Activated CD8-positive, alpha-beta memory T cell treated with anti-CD3 and anti-CD28 coated beads, Interleukin-2, amount 10 ng/mL, durations not matched to agents 7 days and 5 days (primary cell): ENCODE results near the gene TNS1. TPM values are rescaled to one million over a fixed set of nuclear protein-coding genes. Genes with fewer than 3 reads are reported as not detected.

Source experiments
- ATAC-seq: fragments of 150-1000 bp; cut with Tn5 transposase; one replicate; pipeline ENCODE4 v1.10.0; 2021; ENCODE audit warnings: moderate library complexity
- CTCF ChIA-PET: fragments of 350-600 bp; sonication (Branson Sonifier 250); formaldehyde crosslinking; loops from one replicate; lab custom pipeline; 2021; ENCODE audit warnings: antibody characterized with exemption; lab: Charles Lee
- DNase-seq: peaks from one replicate; pipeline ENCODE4 v3.0.0-alpha.2; 2020
- H3K27ac Mint-ChIP-seq: one replicate; pipeline ENCODE4 v1.8.0; 2021; ENCODE audit warnings: mild to moderate bottlenecking, mixed read lengths
- H3K27me3 Mint-ChIP-seq: one replicate; pipeline ENCODE4 v1.8.0; 2021; ENCODE audit warnings: mixed read lengths
- H3K36me3 Mint-ChIP-seq: one replicate; pipeline ENCODE4 v1.8.0; 2021; ENCODE audit warnings: mild to moderate bottlenecking, mixed read lengths
- H3K4me1 Mint-ChIP-seq: one replicate; pipeline ENCODE4 v1.8.0; 2021; ENCODE audit warnings: mixed read lengths
- H3K4me3 Mint-ChIP-seq: one replicate; pipeline ENCODE4 v1.8.0; 2021; ENCODE audit warnings: mild to moderate bottlenecking, moderate library complexity, mixed read lengths
- H3K9me3 Mint-ChIP-seq: one replicate; pipeline ENCODE4 v1.8.0; 2022; ENCODE audit warnings: low read depth, mixed read lengths
- total RNA-seq, 2 experiments: library from RNA; stranded (reverse); gene quantifications; one replicate each; pipeline ENCODE4 v1.2.3, GENCODE V29; 2021

Gene TNS1
- total RNA-seq, 2 experiments from 2014 or later: 1.4 to 4.4 TPM

- CTCF ChIA-PET: no interaction called here
- no peak for ATAC-seq
Observed at GRCh38 chr2:217854684-217855420, 147.9 kb downstream of the TNS1 start.

GRCh38 chr2:217853961-217854360 lies 148.8 kb downstream of the TNS1 start:
- ATAC-seq (no peak), DNase-seq (no peak)
- Mint-ChIP-seq H3K9me3 (no peaks in the 10 kb centered on the region), H3K27me3 (no peaks in the 10 kb centered on the region), H3K36me3 (no peaks in the 10 kb centered on the region), H3K4me1 (no peaks in the 10 kb centered on the region), H3K4me3 (no peak overlapping the region), H3K27ac (no peak overlapping the region)
- CTCF ChIA-PET: no interaction called here

More at GRCh38 chr2:217854684-217855420, 147.9 kb downstream of the TNS1 start:
- Mint-ChIP-seq H3K4me3 (no peak overlapping the region), H3K36me3 (no peaks in the 10 kb centered on the region), H3K27me3 (no peaks in the 10 kb centered on the region), H3K9me3 (no peaks in the 10 kb centered on the region), H3K4me1 (no peaks in the 10 kb centered on the region), H3K27ac (no peak overlapping the region)
- DNase-seq: no peak

- Mint-ChIP-seq H3K27me3 (no peaks in the 10 kb centered on the region), H3K9me3 (no peaks in the 10 kb centered on the region), H3K36me3 (no peaks in the 10 kb centered on the region), H3K27ac (no peak overlapping the region), H3K4me1 (no peaks in the 10 kb centered on the region), H3K4me3 (no peak overlapping the region)
- CTCF ChIA-PET: no interaction called here
- ATAC-seq (no peak), DNase-seq (no peak)
Observed at GRCh38 chr2:217853301-217853881, 149.4 kb downstream of the TNS1 start.

DNA sequence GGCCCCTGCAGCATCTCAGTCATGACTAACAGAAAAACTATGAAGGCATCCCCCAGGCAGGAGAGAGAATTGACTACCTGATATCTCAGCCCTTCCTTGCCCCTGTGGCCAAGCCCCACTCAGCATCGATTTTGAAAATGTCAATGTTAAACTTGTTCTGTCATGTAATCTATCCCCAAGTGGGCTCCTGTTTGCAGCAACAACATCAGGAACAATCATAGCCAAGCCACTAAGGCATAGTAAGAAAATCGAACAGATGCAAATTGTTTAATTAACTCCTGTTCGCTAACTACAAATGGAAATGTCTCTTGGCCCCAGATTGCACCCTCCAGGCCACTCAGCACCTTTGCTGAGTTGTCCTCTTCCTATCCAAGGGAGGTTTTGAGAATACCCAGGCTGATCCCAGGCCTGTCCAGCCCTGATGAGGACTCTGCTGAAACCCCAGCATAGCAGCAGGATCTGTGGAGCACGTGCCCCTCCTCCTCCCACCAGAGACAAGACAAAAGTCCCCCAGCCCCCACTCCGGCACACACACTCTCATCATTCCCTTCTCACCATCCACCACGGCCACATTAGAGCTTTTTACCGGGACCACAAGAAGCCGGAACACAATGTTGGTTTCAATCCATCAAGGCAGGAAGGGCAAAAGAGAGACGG lies 150.1 kb downstream of the TNS1 start:
- ATAC-seq (no peak), DNase-seq (no peak)
- H3K4me3 Mint-ChIP-seq: no peak overlapping the region
- no peaks in the 10 kb centered on the region for H3K9me3 Mint-ChIP-seq
- no peaks in the 10 kb centered on the region for H3K36me3 Mint-ChIP-seq
- H3K27ac Mint-ChIP-seq: no peak overlapping the region
- CTCF ChIA-PET: no interaction called here
- H3K27me3 Mint-ChIP-seq: no peaks in the 10 kb centered on the region
- no peaks in the 10 kb centered on the region for H3K4me1 Mint-ChIP-seq

GRCh38 chr2:217851191-217852020 lies 151.4 kb downstream of the TNS1 start:
- H3K4me1 Mint-ChIP-seq: no peaks in the 10 kb centered on the region
- no peaks in the 10 kb centered on the region for H3K9me3 Mint-ChIP-seq
- H3K4me3 Mint-ChIP-seq: no peak overlapping the region
- H3K36me3 Mint-ChIP-seq: no peaks in the 10 kb centered on the region
- DNase-seq: no peak
- H3K27me3 Mint-ChIP-seq: no peaks in the 10 kb centered on the region
- no peak for ATAC-seq
- no peak overlapping the region for H3K27ac Mint-ChIP-seq
- CTCF ChIA-PET: no interaction called here

GRCh38 chr2:217849154-217849975 lies 153.4 kb downstream of the TNS1 start:
- no peaks in the 10 kb centered on the region for H3K9me3 Mint-ChIP-seq
- H3K27me3 Mint-ChIP-seq: no peaks in the 10 kb centered on the region
- DNase-seq (no peak), ATAC-seq (no peak)
- CTCF ChIA-PET: no interaction called here
- H3K4me1 Mint-ChIP-seq: no peaks in the 10 kb centered on the region
- no peak overlapping the region for H3K27ac Mint-ChIP-seq
- H3K4me3 Mint-ChIP-seq: no peak overlapping the region
- H3K36me3 Mint-ChIP-seq: no peaks in the 10 kb centered on the region

GRCh38 chr2:217848351-217848957 lies 154.3 kb downstream of the TNS1 start:
- H3K9me3 Mint-ChIP-seq: no peaks in the 10 kb centered on the region
- H3K27me3 Mint-ChIP-seq: no peaks in the 10 kb centered on the region
- H3K4me1 Mint-ChIP-seq: no peaks in the 10 kb centered on the region
- CTCF ChIA-PET: no interaction called here
- no peaks in the 10 kb centered on the region for H3K36me3 Mint-ChIP-seq
- H3K4me3 Mint-ChIP-seq: no peak overlapping the region
- ATAC-seq (no peak), DNase-seq (no peak)
- H3K27ac Mint-ChIP-seq: no peak overlapping the region

GRCh38 chr2:217847552-217848350 lies 155.0 kb downstream of the TNS1 start:
- Mint-ChIP-seq H3K4me1 (no peaks in the 10 kb centered on the region), H3K27me3 (no peaks in the 10 kb centered on the region), H3K9me3 (no peaks in the 10 kb centered on the region), H3K27ac (no peak overlapping the region), H3K36me3 (no peaks in the 10 kb centered on the region), H3K4me3 (no peak overlapping the region)
- CTCF ChIA-PET: no interaction called here
- DNase-seq (no peak), ATAC-seq (no peak)

GRCh38 chr2:217847115-217847514 lies 155.7 kb downstream of the TNS1 start:
- H3K27me3 Mint-ChIP-seq: no peaks in the 10 kb centered on the region
- ATAC-seq (no peak), DNase-seq (no peak)
- no peaks in the 10 kb centered on the region for H3K4me1 Mint-ChIP-seq
- H3K4me3 Mint-ChIP-seq: no peak overlapping the region
- CTCF ChIA-PET: no interaction called here
- H3K9me3 Mint-ChIP-seq: no peaks in the 10 kb centered on the region
- no peak overlapping the region for H3K27ac Mint-ChIP-seq
- H3K36me3 Mint-ChIP-seq: no peaks in the 10 kb centered on the region

- H3K4me1 Mint-ChIP-seq: no peaks in the 10 kb centered on the region
- ATAC-seq: no peak
- H3K27me3 Mint-ChIP-seq: no peaks in the 10 kb centered on the region
Observed at GRCh38 chr2:217846321-217846743, 156.5 kb downstream of the TNS1 start.

GRCh38 chr2:217845301-217845700 lies 157.5 kb downstream of the TNS1 start:
- ATAC-seq: no peak
- CTCF ChIA-PET: no interaction called here

More at GRCh38 chr2:217846321-217846743, 156.5 kb downstream of the TNS1 start:
- no peaks in the 10 kb centered on the region for H3K36me3 Mint-ChIP-seq
- no peak for DNase-seq
- H3K27ac Mint-ChIP-seq: no peak overlapping the region
- H3K4me3 Mint-ChIP-seq: no peak overlapping the region
- no peaks in the 10 kb centered on the region for H3K9me3 Mint-ChIP-seq
- CTCF ChIA-PET: no interaction called here

DNA sequence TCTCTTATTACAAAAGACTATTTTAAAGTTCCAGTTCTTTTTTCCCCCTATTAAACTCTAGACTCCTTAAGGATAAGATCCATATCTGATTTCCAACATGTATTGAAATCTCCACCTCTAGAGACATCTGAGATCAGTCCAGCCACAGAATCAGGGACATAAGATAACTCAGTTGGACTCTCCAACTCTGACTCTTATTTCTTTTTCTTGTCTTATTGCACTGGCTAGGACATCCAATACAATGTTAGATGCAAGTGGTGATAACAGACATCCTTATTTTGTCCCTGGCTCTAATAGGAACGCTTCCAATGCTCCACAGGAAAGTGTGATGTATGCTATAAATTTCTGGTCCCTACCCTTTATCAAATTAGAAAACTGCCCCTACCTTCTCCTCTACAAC lies 158.1 kb downstream of the TNS1 start:
- no peak for ATAC-seq
- CTCF ChIA-PET: no interaction called here
- H3K4me1 Mint-ChIP-seq: no peaks in the 10 kb centered on the region
- H3K27me3 Mint-ChIP-seq: no peaks in the 10 kb centered on the region
- H3K27ac Mint-ChIP-seq: no peak overlapping the region
- DNase-seq: no peak
- no peaks in the 10 kb centered on the region for H3K9me3 Mint-ChIP-seq
- H3K36me3 Mint-ChIP-seq: no peaks in the 10 kb centered on the region
- H3K4me3 Mint-ChIP-seq: no peak overlapping the region

More at GRCh38 chr2:217845301-217845700, 157.5 kb downstream of the TNS1 start:
- Mint-ChIP-seq H3K9me3 (no peaks in the 10 kb centered on the region), H3K27ac (no peak overlapping the region), H3K27me3 (no peaks in the 10 kb centered on the region), H3K36me3 (no peaks in the 10 kb centered on the region), H3K4me1 (no peaks in the 10 kb centered on the region), H3K4me3 (no peak overlapping the region)
- no peak for DNase-seq
